ENCODE measurements around the gene TRIM71.
"Not testable (repeated sequence)": the region's sequence is repeated elsewhere in the genome, so short reads cannot be mapped to it uniquely, and the experiment has no call there.

The TRIM71 gene

GRCh38 chr3:32892625-32893598, 75.1 kb downstream of the TRIM71 start:
- DNase-seq, result no peak

- no peak for DNase-seq
Observed at GRCh38 chr3:32894977-32895376, 77.2 kb downstream of the TRIM71 start.

GRCh38 chr3:32895701-32896100, 77.9 kb downstream of the TRIM71 start:
- no peak for DNase-seq

GRCh38 chr3:32896143-32896542, 78.3 kb downstream of the TRIM71 start:
- DNase-seq, result no peak

- DNase-seq, result no peak
Observed at GRCh38 chr3:32897001-32897601, 79.3 kb downstream of the TRIM71 start.

GRCh38 chr3:32897981-32898623, 80.3 kb downstream of the TRIM71 start:
- no peak for DNase-seq

GRCh38 chr3:32899265-32899664, 81.5 kb downstream of the TRIM71 start:
- no peak for DNase-seq

GRCh38 chr3:32901005-32901932, 83.5 kb downstream of the TRIM71 start:
- DNase-seq, result no peak

- DNase-seq, result not testable (repeated sequence)
Observed at GRCh38 chr3:32902887-32903371, 85.1 kb downstream of the TRIM71 start.

GRCh38 chr3:32903953-32904352, 86.2 kb downstream of the TRIM71 start:
- no peak for DNase-seq

- DNase-seq, result no peak
Observed at GRCh38 chr3:32909999-32910398, 92.2 kb downstream of the TRIM71 start.

- DNase-seq, result no peak
Observed at GRCh38 chr3:32910954-32911353, 93.2 kb downstream of the TRIM71 start.

- DNase-seq, result no peak
Observed at GRCh38 chr3:32912046-32912445, 94.2 kb downstream of the TRIM71 start.

GRCh38 chr3:32913790-32914446, 96.1 kb downstream of the TRIM71 start:
- DNase-seq, result no peak

GRCh38 chr3:32919920-32920319, 102.1 kb downstream of the TRIM71 start:
- DNase-seq, result no peak

- DNase-seq, result no peak
Observed at GRCh38 chr3:32922078-32922477, 104.3 kb downstream of the TRIM71 start.

GRCh38 chr3:32930161-32930560, 112.4 kb downstream of the TRIM71 start:
- no peak for DNase-seq

- not testable (repeated sequence) for DNase-seq
Observed at GRCh38 chr3:32931273-32931672, 113.5 kb downstream of the TRIM71 start.

- no peak for DNase-seq
Observed at GRCh38 chr3:32934150-32934742, 116.4 kb downstream of the TRIM71 start.

GRCh38 chr3:32937331-32937730, 119.5 kb downstream of the TRIM71 start:
- DNase-seq, result no peak
